ENCODE data around the gene SOCS2. TPM values are rescaled to one million over a fixed set of nuclear protein-coding genes. Genes with fewer than 3 reads are reported as not detected.
A peak's percentile ranks its signal among the peaks of the same experiment; 100 is the strongest.

SOCS2 gene
- total and polyA plus RNA-seq, 2 of the 13 experiments (the other 11 are each of a cell fraction or from before 2014, with no cell fraction given): 0.62 to 1.5 TPM

DNA sequence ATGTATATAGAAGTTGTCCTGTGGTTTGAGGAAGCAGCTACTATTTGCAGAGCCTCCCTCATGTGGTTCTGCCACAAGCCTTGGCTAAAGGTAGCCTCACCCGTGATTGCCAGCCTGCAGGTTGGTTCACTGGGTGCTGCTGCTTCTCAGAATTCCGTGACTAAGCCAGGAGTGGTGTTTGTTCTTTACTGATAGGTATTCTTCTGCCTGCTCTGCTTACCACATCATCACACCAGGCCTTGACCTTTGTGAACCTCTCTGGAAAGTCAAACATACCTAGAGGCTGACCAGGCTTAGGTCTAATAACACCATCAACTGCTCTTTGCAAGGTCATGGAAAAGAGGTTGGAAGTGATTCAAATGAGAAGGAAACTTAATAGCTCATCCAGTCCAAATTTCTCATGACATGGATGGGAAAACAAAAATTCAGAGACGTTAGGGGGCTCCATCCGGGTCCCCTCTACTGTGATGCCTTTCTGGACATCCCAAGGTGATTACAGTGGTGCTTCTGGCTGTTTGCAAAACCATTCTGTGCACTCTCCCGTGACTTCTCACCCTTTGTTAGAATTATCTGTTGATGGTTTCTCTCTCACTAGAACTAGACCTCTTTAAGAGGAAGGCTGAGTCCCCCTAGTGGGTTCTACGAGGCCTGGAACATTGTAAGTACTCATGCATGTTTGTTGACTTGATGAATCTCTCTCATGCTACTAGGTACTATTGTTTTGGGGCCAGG lies 8.5 kb upstream of the SOCS2 start:
- Histone ChIP-seq H3K4me1 (ENCODE audit: insufficient read depth, low read length) (peaks cover 39% of the 10 kb centered on the region), H2AFZ (ENCODE audit: low read length) (no peak overlapping the region), H3K36me3 (replicated peaks in 1 of 2; ENCODE audit: control insufficient read depth in 1 of 2, insufficient read depth in 2 of 2, low read length in 2 of 2) (no peaks in the 10 kb centered on the region), H3K27me3 (ENCODE audit: control insufficient read depth in 1 of 2, insufficient read depth in 2 of 2, low read length in 2 of 2) (no peaks in the 10 kb centered on the region), H3K27ac (ENCODE audit: extremely low read length, insufficient read depth, low read length) (peak overlapping the region; percentile 82), H3K9me3 (ENCODE audit: low read length) (peaks cover under 1% of the 10 kb centered on the region; the same call in 1 of the 2 replicates), H3K4me3 (replicated peaks in 1 of 3; ENCODE audit: insufficient read depth in 1 of 3, low read depth in 2 of 3, low read length in 3 of 3) (peak overlapping the region in 1 of 3 experiments; percentile 27; a peak in 1 of 6 replicates), H4K20me1 (ENCODE audit: insufficient read depth, low read length) (no peaks in the 10 kb centered on the region), H3K4me2 (ENCODE audit: low read depth, low read length) (peak overlapping the region; percentile 64), H3K79me2 (ENCODE audit: insufficient read depth, low read length) (no peaks in the 10 kb centered on the region), H3K9ac (ENCODE audit: insufficient read depth, low read depth, low read length) (peak overlapping the region; percentile 50)
- DNase-seq (ENCODE audit: low spot score) (peak; percentile 100), FAIRE-seq (peak; percentile 98), ATAC-seq (peak; percentile 99)
- in situ Hi-C loops (cut with HindIII; ENCODE audit: extremely low pct_ligation_motif_present, low pct_unique_long_range_greater_than_20kb): loop anchor here (10.0 kb wide), 1 partner anchor 59 kb away; no protein-coding TSS in a partner anchor
- ChIA-PET CTCF (ENCODE audit: low intra/inter-chr PET ratio, low total read pairs) (interaction anchor here (2.3 kb wide), 1 partner anchor 60 kb away, joined by 10 read pairs; no protein-coding TSS in a partner anchor), POLR2A (interaction anchor here (0.6 to 2.1 kb wide), 9 partner anchors 37 to 618 kb away, joined by 3 to 14 read pairs (median 3); partner anchors contain the start of gene CRADD)
- intact Hi-C loops (cut with micrococcal nuclease; ENCODE audit: unreplicated experiment): loop anchor here (2.0 to 5.0 kb wide), 3 partner anchors 39 to 523 kb away; no protein-coding TSS in a partner anchor
- no TSS peak for BruUV-seq (replicated peaks)
- WGBS (ENCODE audit: low lambda C conversion rate): 0% methylated on average over 5 of the region's 6 CpGs
- TF ChIP-seq POLR2G (IDR thresholded peaks at IDR 0.05; ENCODE audit: low read depth, low read length) (no peak), TSC22D2 (CRISPR knock-in tag; IDR thresholded peaks at IDR 0.05; ENCODE audit: borderline replicate concordance) (no peak; the same call in 1 of the 2 replicates), ZC3H13 (CRISPR knock-in tag; IDR thresholded peaks at IDR 0.05) (no peak), TEAD3 (CRISPR knock-in tag; optimal IDR thresholded peaks at IDR 0.05; ENCODE audit: borderline replicate concordance) (peak; percentile 98), ATF7 (IDR thresholded peaks at IDR 0.05) (peak; percentile 55), ATF7 (CRISPR knock-in tag; IDR thresholded peaks at IDR 0.05) (no peak; the same call in 1 of the 2 replicates), NPAS2 (CRISPR knock-in tag; IDR thresholded peaks at IDR 0.05; ENCODE audit: borderline replicate concordance) (no peak), ATAD3A (CRISPR knock-in tag; IDR thresholded peaks at IDR 0.05) (no peak), ZNF350 (CRISPR knock-in tag; IDR thresholded peaks at IDR 0.05; ENCODE audit: borderline replicate concordance, low read depth) (peak; percentile 83), POGZ (CRISPR knock-in tag; IDR thresholded peaks at IDR 0.05) (peak; percentile 84; the same call in 1 of the 2 replicates), CBFB (CRISPR knock-in tag; IDR thresholded peaks at IDR 0.05) (peak; percentile 86; the same call in 1 of the 2 replicates), RARA (CRISPR knock-in tag; IDR thresholded peaks at IDR 0.05) (peak; percentile 98), NCOA5 (CRISPR knock-in tag; IDR thresholded peaks at IDR 0.05) (no peak), FOXA3 (CRISPR knock-in tag; IDR thresholded peaks at IDR 0.05) (peak; percentile 95), PRMT3 (CRISPR knock-in tag; IDR thresholded peaks at IDR 0.05; ENCODE audit: borderline replicate concordance, low read depth) (no peak), NRL (CRISPR knock-in tag; IDR thresholded peaks at IDR 0.05; ENCODE audit: borderline replicate concordance) (no peak), SMARCC2 (IDR thresholded peaks at IDR 0.05) (peak; percentile 69; the same call in 1 of the 2 replicates), CC2D1A (CRISPR knock-in tag; IDR thresholded peaks at IDR 0.05) (no peak)
- TF ChIP-seq, protein P1, sequence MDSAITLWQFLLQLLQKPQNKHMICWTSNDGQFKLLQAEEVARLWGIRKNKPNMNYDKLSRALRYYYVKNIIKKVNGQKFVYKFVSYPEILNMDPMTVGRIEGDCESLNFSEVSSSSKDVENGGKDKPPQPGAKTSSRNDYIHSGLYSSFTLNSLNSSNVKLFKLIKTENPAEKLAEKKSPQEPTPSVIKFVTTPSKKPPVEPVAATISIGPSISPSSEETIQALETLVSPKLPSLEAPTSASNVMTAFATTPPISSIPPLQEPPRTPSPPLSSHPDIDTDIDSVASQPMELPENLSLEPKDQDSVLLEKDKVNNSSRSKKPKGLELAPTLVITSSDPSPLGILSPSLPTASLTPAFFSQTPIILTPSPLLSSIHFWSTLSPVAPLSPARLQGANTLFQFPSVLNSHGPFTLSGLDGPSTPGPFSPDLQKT (CRISPR knock-in tag; IDR thresholded peaks at IDR 0.05; ENCODE audit: borderline replicate concordance): no peak
- TF ChIP-seq, protein P2, sequence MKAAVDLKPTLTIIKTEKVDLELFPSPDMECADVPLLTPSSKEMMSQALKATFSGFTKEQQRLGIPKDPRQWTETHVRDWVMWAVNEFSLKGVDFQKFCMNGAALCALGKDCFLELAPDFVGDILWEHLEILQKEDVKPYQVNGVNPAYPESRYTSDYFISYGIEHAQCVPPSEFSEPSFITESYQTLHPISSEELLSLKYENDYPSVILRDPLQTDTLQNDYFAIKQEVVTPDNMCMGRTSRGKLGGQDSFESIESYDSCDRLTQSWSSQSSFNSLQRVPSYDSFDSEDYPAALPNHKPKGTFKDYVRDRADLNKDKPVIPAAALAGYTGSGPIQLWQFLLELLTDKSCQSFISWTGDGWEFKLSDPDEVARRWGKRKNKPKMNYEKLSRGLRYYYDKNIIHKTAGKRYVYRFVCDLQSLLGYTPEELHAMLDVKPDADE (CRISPR knock-in tag; IDR thresholded peaks at IDR 0.05): no peak
- TF ChIP-seq, protein P3, sequence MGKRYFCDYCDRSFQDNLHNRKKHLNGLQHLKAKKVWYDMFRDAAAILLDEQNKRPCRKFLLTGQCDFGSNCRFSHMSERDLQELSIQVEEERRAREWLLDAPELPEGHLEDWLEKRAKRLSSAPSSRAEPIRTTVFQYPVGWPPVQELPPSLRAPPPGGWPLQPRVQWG (CRISPR knock-in tag; IDR thresholded peaks at IDR 0.05; ENCODE audit: borderline replicate concordance, low read depth): no peak
- TF ChIP-seq, protein P4, sequence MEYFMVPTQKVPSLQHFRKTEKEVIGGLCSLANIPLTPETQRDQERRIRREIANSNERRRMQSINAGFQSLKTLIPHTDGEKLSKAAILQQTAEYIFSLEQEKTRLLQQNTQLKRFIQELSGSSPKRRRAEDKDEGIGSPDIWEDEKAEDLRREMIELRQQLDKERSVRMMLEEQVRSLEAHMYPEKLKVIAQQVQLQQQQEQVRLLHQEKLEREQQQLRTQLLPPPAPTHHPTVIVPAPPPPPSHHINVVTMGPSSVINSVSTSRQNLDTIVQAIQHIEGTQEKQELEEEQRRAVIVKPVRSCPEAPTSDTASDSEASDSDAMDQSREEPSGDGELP (IDR thresholded peaks at IDR 0.05; ENCODE audit: borderline replicate concordance, low read depth): peak; percentile 66; the same call in 1 of the 2 replicates
